B cell (primary cell): ENCODE data around the gene OST4. TPM values are rescaled to one million over a fixed set of nuclear protein-coding genes. Genes with fewer than 3 reads are reported as not detected.

ENCODE experiments used
- ATAC-seq: fragments of 200-7000 bp; cut with Tn5 transposase; one replicate; pipeline ENCODE4 v1.10.0; 2021; ENCODE audit warnings: low read depth, mild to moderate bottlenecking, moderate number of reproducible peaks, moderate library complexity
- CTCF ChIA-PET: fragments of 350-600 bp; sonication (Branson Sonifier 250); formaldehyde crosslinking; loops from one replicate; lab custom pipeline; 2021; ENCODE audit warnings: antibody characterized with exemption, inconsistent platforms; lab: Charles Lee
- POLR2A ChIA-PET: fragments of 350-600 bp; sonication (Branson Sonifier 250); formaldehyde crosslinking; loops from one replicate; lab custom pipeline; 2021; ENCODE audit warnings: antibody characterized with exemption; lab: Charles Lee
- DNase-seq: peaks from one replicate; pipeline ENCODE4 v3.0.0; 2013
- H2AFZ ChIP-seq: 2 replicates; pipeline ENCODE4 v1.6.1; 2012; ENCODE audit warnings: mild to moderate bottlenecking, low read depth, low read length; ENCODE audit not compliant: insufficient read depth, poor library complexity, severe bottlenecking
- H3K27ac ChIP-seq, 2 donors: 1 replicate in 1 of 2; 2 replicates in 1 of 2; pipeline ENCODE4 v1.5.1; 2012 to 2013; ENCODE audit warnings: low read length in 2 of 2, mild to moderate bottlenecking in 2 of 2, moderate library complexity in 1 of 2
- H3K27me3 ChIP-seq, 4 experiments: fragments of 200-600 bp in 1 of 4; sonication (generic) in 1 of 4; replicated peaks in 1 of 4; 1 replicate in 2 of 4; 2 replicates in 2 of 4; pipeline versions ENCODE4 v1.6.1 to v1.7.0; 2013 to 2016; ENCODE audit warnings: low read length in 3 of 4, mild to moderate bottlenecking in 2 of 4, mixed read lengths in 1 of 4, moderate library complexity in 1 of 4; ENCODE audit not compliant: insufficient read depth in 4 of 4, control insufficient read depth in 3 of 4; ENCODE audit errors: control extremely low read depth in 1 of 4
- H3K36me3 ChIP-seq, 2 experiments: replicated peaks in 1 of 2; 1 replicate in 1 of 2; 2 replicates in 1 of 2; pipeline versions ENCODE4 v1.6.1 to v1.7.1; 2013; ENCODE audit warnings: low read length in 1 of 2; ENCODE audit not compliant: insufficient read depth in 2 of 2, control insufficient read depth in 1 of 2; ENCODE audit errors: control extremely low read depth in 1 of 2, extremely low read depth in 1 of 2
- H3K4me1 ChIP-seq, 2 donors: fragments of 200-600 bp in 1 of 2; sonication (generic) in 1 of 2; 1 replicate in 1 of 2; 2 replicates in 1 of 2; pipeline versions ENCODE4 v1.5.1 to v1.6.1; 2013 to 2017; ENCODE audit warnings: low read length in 2 of 2; ENCODE audit not compliant: control insufficient read depth in 2 of 2, insufficient read depth in 2 of 2
- H3K4me2 ChIP-seq: replicated peaks from 2 replicates; pipeline ENCODE3; 2012; ENCODE audit warnings: mild to moderate bottlenecking, low read depth, low read length; ENCODE audit not compliant: poor library complexity, severe bottlenecking
- H3K4me3 ChIP-seq, 5 experiments: fragments of 200-600 bp in 1 of 5; sonication (generic) in 1 of 5; 1 replicate in 3 of 5; 2 replicates in 2 of 5; pipeline versions ENCODE4 v1.5.1 to v1.7.0; 2011 to 2016; ENCODE audit warnings: low read length in 4 of 5, mild to moderate bottlenecking in 4 of 5, low read depth in 2 of 5, control low read depth in 1 of 5, moderate library complexity in 1 of 5; ENCODE audit not compliant: insufficient read depth in 1 of 5; ENCODE audit errors: control extremely low read depth in 1 of 5, extremely low read depth in 1 of 5
- H3K79me2 ChIP-seq: fragments of 200-600 bp; sonication (generic); one replicate; pipeline ENCODE4 v1.6.0; 2016; ENCODE audit warnings: low read length; ENCODE audit not compliant: control insufficient read depth, insufficient read depth
- H3K9ac ChIP-seq: fragments of 200-600 bp; sonication (generic); 2 replicates; pipeline ENCODE4 v1.6.1; 2017; ENCODE audit warnings: mild to moderate bottlenecking, low read length, moderate library complexity
- H3K9me3 ChIP-seq, 3 donors: one replicate each; pipeline versions ENCODE4 v1.6.1 to v1.7.1; 2013; ENCODE audit warnings: low read length in 2 of 3; ENCODE audit not compliant: control insufficient read depth in 2 of 3, insufficient read depth in 1 of 3; ENCODE audit errors: control extremely low read depth in 1 of 3
- H4K20me1 ChIP-seq: 2 replicates; pipeline ENCODE4 v1.6.0; 2012; ENCODE audit warnings: mild to moderate bottlenecking, low read length; ENCODE audit not compliant: insufficient read depth, control insufficient read depth, poor library complexity, severe bottlenecking
- H3K27ac Mint-ChIP-seq: one replicate; pipeline ENCODE4 v1.8.0; 2021; ENCODE audit warnings: mixed read lengths
- H3K27me3 Mint-ChIP-seq: one replicate; pipeline ENCODE4 v1.8.0; 2021; ENCODE audit warnings: mixed read lengths
- H3K4me1 Mint-ChIP-seq: one replicate; pipeline ENCODE4 v1.8.0; 2021; ENCODE audit warnings: mixed read lengths
- H3K4me3 Mint-ChIP-seq: one replicate; pipeline ENCODE4 v1.8.0; 2021; ENCODE audit warnings: mixed read lengths
- H3K9me3 Mint-ChIP-seq: one replicate; pipeline ENCODE4 v1.8.0; 2022; ENCODE audit warnings: mixed read lengths; ENCODE audit not compliant: insufficient read depth
- EZH2 ChIP-seq: IDR thresholded peaks from 2 replicates; pipeline ENCODE4 v1.6.1; 2012; ENCODE audit warnings: borderline replicate concordance, low read depth, mild to moderate bottlenecking, moderate library complexity, low read length; ENCODE audit not compliant: insufficient read depth, poor library complexity, severe bottlenecking
- WGBS: methylation state at CpG from one replicate; pipeline ENCODE4 v1.1.5; 2013; ENCODE audit warnings: missing lambda C conversion rate; ENCODE audit not compliant: insufficient coverage; 5-methylcytosine and 5-hydroxymethylcytosine counted together
- intact Hi-C: fragments of 100-400 bp; cut with micrococcal nuclease; formaldehyde crosslinking; loops from one replicate; pipeline ENCODE4 v1.10.0; 2022
- polyA plus RNA-seq: library from polyadenylated mRNA; depleted of rRNA; stranded (reverse); fragments of >200 nt; gene quantifications from 2 replicates; pipeline ENCODE4 v1.2.3, GENCODE V29; 2012
- total RNA-seq, 2 donors: library from RNA; stranded (reverse); fragments of 120-200 nt in 1 of 2; gene quantifications; 1 replicate in 1 of 2; 2 replicates in 1 of 2; pipeline versions ENCODE4 v1.2.3 to v1.2.4, GENCODE V29; 2013 to 2022
- TF ChIP-seq, protein P1 (sequence below): fragments of 200-600 bp; IDR thresholded peaks from one replicate; pipeline ENCODE4 v1.8.0; 2022; ENCODE audit warnings: antibody characterized with exemption, mild to moderate bottlenecking

Gene OST4
- total and polyA plus RNA-seq, 2 donors (not counting 1 experiment from before 2014, with no cell fraction given), result 195 to 257 TPM

GRCh38 chr2:27086090-27086723, 14.8 kb upstream of the OST4 start:
- peak overlapping the region; percentile 97 for H2AFZ ChIP-seq

More at GRCh38 chr2:27086090-27086723, 14.8 kb upstream of the OST4 start:
- no peaks in the 10 kb centered on the region for H3K36me3 ChIP-seq
- WGBS, result under 1% methylated on average over 81 of the region's 81 CpGs
- POLR2A ChIA-PET, result interaction anchor here (0.5 to 1.0 kb wide), 3 partner anchors 15 to 285 kb away, joined by 3 read pairs; partner anchors contain the start of gene OST4
- peak; percentile 97 for DNase-seq
- peak; percentile 91 for ATAC-seq
- H3K9me3 Mint-ChIP-seq, result no peaks in the 10 kb centered on the region
- no peaks in the 10 kb centered on the region for H3K27me3 ChIP-seq
- TF ChIP-seq, protein P1, sequence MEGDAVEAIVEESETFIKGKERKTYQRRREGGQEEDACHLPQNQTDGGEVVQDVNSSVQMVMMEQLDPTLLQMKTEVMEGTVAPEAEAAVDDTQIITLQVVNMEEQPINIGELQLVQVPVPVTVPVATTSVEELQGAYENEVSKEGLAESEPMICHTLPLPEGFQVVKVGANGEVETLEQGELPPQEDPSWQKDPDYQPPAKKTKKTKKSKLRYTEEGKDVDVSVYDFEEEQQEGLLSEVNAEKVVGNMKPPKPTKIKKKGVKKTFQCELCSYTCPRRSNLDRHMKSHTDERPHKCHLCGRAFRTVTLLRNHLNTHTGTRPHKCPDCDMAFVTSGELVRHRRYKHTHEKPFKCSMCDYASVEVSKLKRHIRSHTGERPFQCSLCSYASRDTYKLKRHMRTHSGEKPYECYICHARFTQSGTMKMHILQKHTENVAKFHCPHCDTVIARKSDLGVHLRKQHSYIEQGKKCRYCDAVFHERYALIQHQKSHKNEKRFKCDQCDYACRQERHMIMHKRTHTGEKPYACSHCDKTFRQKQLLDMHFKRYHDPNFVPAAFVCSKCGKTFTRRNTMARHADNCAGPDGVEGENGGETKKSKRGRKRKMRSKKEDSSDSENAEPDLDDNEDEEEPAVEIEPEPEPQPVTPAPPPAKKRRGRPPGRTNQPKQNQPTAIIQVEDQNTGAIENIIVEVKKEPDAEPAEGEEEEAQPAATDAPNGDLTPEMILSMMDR, result peak; percentile 85
- TF ChIP-seq EZH2, result no peak
- H3K4me3 ChIP-seq, result peak overlapping the region in 4 of 5 experiments; percentile 62 to 91 (median 71)
- peak overlapping the region; percentile 90 for H3K27ac Mint-ChIP-seq
- peak overlapping the region; percentile 68 to 81 for H3K27ac ChIP-seq
- peaks cover 20 to 30% of the 10 kb centered on the region in 2 donors for H3K4me1 ChIP-seq
- H3K79me2 ChIP-seq, result peaks cover 4% of the 10 kb centered on the region
- H3K4me3 Mint-ChIP-seq, result peak overlapping the region; percentile 91
- peak overlapping the region; percentile 86 for H3K9ac ChIP-seq
- peak overlapping the region; percentile 97 for H3K4me2 ChIP-seq
- CTCF ChIA-PET, result interaction anchor here (1.3 to 3.4 kb wide), 5 partner anchors 14 to 217 kb away, joined by 6 to 14 read pairs (median 8); partner anchors contain the start of gene OST4
- no peaks in the 10 kb centered on the region for H3K27me3 Mint-ChIP-seq
- intact Hi-C loops, result loop anchor here (1.0 to 10.0 kb wide), 12 partner anchors 10 to 1789 kb away; partner anchors contain the start of genes ABHD1, AGBL5, ASXL2 and CAD
- peaks cover 24% of the 10 kb centered on the region for H3K4me1 Mint-ChIP-seq
- no peaks in the 10 kb centered on the region for H3K9me3 ChIP-seq
- no peaks in the 10 kb centered on the region for H4K20me1 ChIP-seq
